ENCODE results near the gene MRPL43. TPM values are rescaled to one million over a fixed set of nuclear protein-coding genes. Genes with fewer than 3 reads are reported as not detected.

MRPL43 gene
- total RNA-seq, 1 donor from 2014 or later, result 44.2 TPM

- TF ChIP-seq, protein P1, sequence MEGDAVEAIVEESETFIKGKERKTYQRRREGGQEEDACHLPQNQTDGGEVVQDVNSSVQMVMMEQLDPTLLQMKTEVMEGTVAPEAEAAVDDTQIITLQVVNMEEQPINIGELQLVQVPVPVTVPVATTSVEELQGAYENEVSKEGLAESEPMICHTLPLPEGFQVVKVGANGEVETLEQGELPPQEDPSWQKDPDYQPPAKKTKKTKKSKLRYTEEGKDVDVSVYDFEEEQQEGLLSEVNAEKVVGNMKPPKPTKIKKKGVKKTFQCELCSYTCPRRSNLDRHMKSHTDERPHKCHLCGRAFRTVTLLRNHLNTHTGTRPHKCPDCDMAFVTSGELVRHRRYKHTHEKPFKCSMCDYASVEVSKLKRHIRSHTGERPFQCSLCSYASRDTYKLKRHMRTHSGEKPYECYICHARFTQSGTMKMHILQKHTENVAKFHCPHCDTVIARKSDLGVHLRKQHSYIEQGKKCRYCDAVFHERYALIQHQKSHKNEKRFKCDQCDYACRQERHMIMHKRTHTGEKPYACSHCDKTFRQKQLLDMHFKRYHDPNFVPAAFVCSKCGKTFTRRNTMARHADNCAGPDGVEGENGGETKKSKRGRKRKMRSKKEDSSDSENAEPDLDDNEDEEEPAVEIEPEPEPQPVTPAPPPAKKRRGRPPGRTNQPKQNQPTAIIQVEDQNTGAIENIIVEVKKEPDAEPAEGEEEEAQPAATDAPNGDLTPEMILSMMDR (IDR thresholded peaks at IDR 0.05), result no peak
- Mint-ChIP-seq H3K27me3 (no peaks in the 10 kb centered on the region), H3K36me3 (ENCODE audit: low read depth) (peaks cover 58% of the 10 kb centered on the region), H3K9me3 (no peaks in the 10 kb centered on the region), H3K27ac (no peak overlapping the region), H3K4me3 (no peak overlapping the region), H3K4me1 (peaks cover 40% of the 10 kb centered on the region)
- intact Hi-C loops (cut with micrococcal nuclease), result no loop called here
- CTCF ChIA-PET, result interaction anchor here (1.2 to 6.0 kb wide), 2 partner anchors 12 to 16 kb away, joined by 4 to 34 read pairs; partner anchors contain the start of gene SEMA4G
- DNase-seq (no peak), ATAC-seq (ENCODE audit: low read depth) (no peak)
- POLR2A ChIA-PET, result interaction anchor here (4.7 kb wide), 1 partner anchor 14 kb away, joined by 54 read pairs; the partner anchor contains the start of gene LZTS2
Measured at GRCh38 chr10:100984672-100985177, 2.6 kb downstream of the MRPL43 start.

- Mint-ChIP-seq H3K27ac (no peak overlapping the region), H3K36me3 (ENCODE audit: low read depth) (peaks cover 56% of the 10 kb centered on the region)
- intact Hi-C loops (cut with micrococcal nuclease), result no loop called here
Measured at GRCh38 chr10:100983868-100984671, 3.2 kb downstream of the MRPL43 start.

DNA sequence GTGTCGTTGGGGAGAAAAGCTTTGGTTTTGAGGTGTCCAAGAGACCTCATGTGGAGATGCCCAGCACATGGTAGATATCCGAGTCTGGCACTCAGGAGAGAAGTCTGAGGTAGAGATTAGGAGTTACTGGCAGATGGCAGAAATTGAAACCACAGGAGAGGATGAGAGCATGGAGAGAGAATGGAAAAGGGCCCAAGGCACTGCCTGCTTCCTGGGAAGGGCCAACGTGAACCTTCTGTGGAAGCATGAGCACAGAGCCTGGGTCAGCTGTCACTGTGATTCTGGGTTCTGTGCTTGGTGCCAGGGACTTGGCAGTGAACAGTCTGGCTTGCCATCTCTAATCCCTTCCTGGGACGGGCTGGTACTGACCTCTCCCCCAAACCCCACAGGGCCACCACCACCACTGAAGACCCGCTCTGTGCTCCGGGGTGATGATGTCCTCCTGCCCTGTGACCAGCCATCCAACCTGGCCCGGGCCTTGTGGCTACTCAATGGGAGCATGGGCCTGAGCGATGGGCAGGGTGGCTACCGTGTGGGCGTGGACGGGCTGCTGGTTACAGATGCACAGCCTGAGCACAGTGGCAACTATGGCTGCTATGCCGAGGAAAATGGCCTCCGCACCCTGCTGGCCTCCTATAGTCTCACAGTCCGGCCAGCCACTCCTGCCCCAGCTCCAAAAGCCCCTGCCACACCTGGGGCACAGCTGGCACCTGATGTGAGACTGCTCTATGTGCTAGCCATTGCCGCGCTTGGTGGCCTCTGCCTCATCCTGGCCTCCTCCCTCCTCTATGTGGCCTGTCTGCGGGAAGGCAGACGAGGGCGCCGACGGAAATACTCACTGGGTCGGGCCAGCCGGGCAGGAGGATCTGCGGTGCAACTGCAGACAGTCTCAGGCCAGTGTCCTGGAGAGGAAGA lies 4.1 kb downstream of the MRPL43 start:
- no peaks in the 10 kb centered on the region for H3K27me3 Mint-ChIP-seq
- no peak for ATAC-seq (ENCODE audit: low read depth)
- H3K4me1 Mint-ChIP-seq, result peaks cover 29% of the 10 kb centered on the region
- POLR2A ChIA-PET, result no interaction called here
- H3K4me3 Mint-ChIP-seq, result no peak overlapping the region
- intact Hi-C loops (cut with micrococcal nuclease), result no loop called here
- no peak overlapping the region for H3K27ac Mint-ChIP-seq
- DNase-seq, result no peak
- CTCF ChIA-PET, result no interaction called here
- no peaks in the 10 kb centered on the region for H3K9me3 Mint-ChIP-seq
- H3K36me3 Mint-ChIP-seq (ENCODE audit: low read depth), result peaks cover 57% of the 10 kb centered on the region
- TF ChIP-seq, protein P1 (IDR thresholded peaks at IDR 0.05), result no peak

More at GRCh38 chr10:100983868-100984671, 3.2 kb downstream of the MRPL43 start:
- Mint-ChIP-seq H3K27me3 (no peaks in the 10 kb centered on the region), H3K4me1 (peaks cover 35% of the 10 kb centered on the region), H3K9me3 (no peaks in the 10 kb centered on the region), H3K4me3 (peak overlapping the region; percentile 12)
- ChIA-PET POLR2A (no interaction called here), CTCF (interaction anchor here (6.0 kb wide), 1 partner anchor 13 kb away, joined by 34 read pairs; no protein-coding TSS in a partner anchor)
- DNase-seq (no peak), ATAC-seq (ENCODE audit: low read depth) (no peak)
- TF ChIP-seq, protein P1 (IDR thresholded peaks at IDR 0.05), result no peak

GRCh38 chr10:100981178-100981772 lies 6.0 kb downstream of the MRPL43 start:
- no peak overlapping the region for H3K27ac Mint-ChIP-seq
- POLR2A ChIA-PET, result no interaction called here
- TF ChIP-seq, protein P1 (IDR thresholded peaks at IDR 0.05), result no peak
- peaks cover 10% of the 10 kb centered on the region for H3K4me1 Mint-ChIP-seq
- ATAC-seq (ENCODE audit: low read depth), result no peak
- no peak for DNase-seq
- H3K36me3 Mint-ChIP-seq (ENCODE audit: low read depth), result peaks cover 54% of the 10 kb centered on the region
- H3K9me3 Mint-ChIP-seq, result no peaks in the 10 kb centered on the region
- intact Hi-C loops (cut with micrococcal nuclease), result no loop called here
- H3K27me3 Mint-ChIP-seq, result no peaks in the 10 kb centered on the region
- H3K4me3 Mint-ChIP-seq, result no peak overlapping the region
- CTCF ChIA-PET, result no interaction called here
